HG03064 (cell line): ENCODE results near the gene PRC1.

Source experiments
- ATAC-seq: cut with Tn5 transposase; IDR thresholded peaks from one replicate; pipeline ENCODE4 v1.9.1; 2021; ENCODE audit warnings: low read depth; ENCODE audit not compliant: unreplicated experiment

The PRC1 gene

DNA sequence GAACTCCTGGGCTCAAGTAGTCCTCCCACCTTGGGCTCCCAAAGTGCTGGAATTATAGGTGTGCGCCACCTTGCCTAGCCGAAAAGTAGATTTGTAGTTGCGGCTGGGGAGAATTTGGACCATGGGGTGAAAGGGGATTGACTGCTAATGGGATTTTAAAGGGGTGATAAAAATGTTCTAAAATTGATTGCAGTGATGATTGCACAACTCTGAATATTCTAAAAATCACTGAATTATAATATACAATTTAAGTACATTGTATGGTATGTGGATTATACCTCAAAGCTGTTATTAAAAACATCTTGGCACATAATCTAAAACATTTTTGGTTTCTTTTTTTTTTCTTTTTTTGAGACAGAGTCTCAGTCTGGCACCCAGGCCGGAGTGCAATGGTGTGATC lies 3.9 kb downstream of the PRC1 start:
- ATAC-seq, result no peak

GRCh38 chr15:90989040-90989768 lies 5.1 kb downstream of the PRC1 start:
- ATAC-seq, result no peak

DNA sequence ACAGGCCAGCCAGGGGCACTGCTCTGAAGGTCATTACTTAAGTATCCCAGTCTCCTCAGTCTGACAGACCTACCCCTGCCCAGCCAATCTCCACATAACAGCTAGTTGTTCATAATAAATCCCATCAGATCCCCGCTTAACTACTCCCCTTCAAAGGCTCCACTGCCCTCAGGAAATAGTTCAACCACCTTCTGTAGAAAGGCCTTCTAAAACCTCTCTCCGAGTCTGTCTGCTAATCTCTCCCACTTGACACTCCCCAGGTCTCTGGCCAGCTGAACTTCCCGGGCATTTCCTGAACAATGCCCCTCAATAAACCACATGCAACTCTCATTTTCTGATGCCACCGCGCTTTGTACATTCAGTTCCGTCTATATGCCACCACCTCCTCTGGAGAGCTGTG lies 6.0 kb downstream of the PRC1 start:
- no peak for ATAC-seq

GRCh38 chr15:90987561-90988141 lies 6.7 kb downstream of the PRC1 start:
- ATAC-seq, result no peak

DNA sequence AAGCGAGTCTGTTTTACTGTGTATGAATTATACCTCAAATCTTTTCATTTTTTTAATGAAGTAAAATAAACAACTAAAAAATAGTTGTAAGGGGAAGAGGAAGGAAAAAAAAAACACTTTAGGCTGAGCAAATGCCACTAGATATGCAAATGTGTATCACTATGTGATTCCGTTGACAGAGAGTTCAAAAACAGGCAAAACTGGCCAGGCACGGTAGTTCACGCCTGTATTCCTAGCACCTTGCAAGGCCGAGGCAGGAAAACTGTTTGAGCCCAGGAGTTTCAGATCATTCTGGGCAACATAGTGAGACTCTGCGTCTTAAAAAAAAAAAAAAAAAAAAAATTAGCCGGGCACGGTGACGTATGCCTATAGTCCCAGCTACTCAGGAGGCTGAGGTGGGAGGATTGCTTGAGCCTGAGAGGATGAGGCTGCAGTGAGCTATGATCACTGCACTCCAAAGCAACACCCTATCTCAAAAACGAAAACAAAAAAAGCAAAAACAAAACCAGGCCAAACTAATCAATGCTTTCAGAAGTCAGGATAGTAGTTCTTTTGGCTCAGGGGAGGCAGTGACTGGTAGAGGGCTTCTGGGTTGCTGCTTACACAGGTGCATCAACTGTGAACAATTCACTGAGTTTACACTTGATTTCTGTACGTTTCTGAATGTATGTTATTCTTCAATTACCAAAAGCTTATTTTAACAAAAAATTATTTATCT lies 7.4 kb downstream of the PRC1 start:
- no peak for ATAC-seq

- peak; percentile 29 for ATAC-seq
These were observed 12.2 kb downstream of the PRC1 start for GRCh38 chr15:90982135-90982534.

- peak; percentile 87 for ATAC-seq
These were observed 12.7 kb downstream of the PRC1 start for GRCh38 chr15:90981681-90982080.

GRCh38 chr15:90979582-90979981 lies 14.8 kb downstream of the PRC1 start:
- ATAC-seq, result no peak

DNA sequence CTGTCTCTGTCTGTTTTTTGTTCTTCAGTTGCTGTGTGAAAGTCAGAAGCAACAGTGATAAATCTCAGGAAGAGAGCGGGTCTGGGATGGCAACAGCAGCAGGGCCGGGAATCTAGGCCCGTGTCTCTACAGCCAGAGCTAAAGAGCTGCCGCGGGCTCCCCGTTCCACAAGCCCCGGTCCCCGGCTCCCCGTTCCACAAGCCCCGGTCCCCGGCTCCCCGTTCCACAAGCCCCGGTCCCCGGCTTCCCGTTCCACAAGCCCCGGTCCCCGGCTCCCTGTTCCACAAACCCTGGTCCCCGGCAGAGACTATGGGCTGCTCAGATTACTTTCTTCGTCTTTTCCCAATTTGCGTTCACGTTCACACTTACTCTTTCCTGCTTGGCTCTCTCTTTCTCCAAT lies 20.1 kb downstream of the PRC1 start:
- no peak for ATAC-seq

- ATAC-seq, result no peak
These were observed 22.2 kb downstream of the PRC1 start for GRCh38 chr15:90972133-90972532.

- ATAC-seq, result no peak
These were observed 24.1 kb downstream of the PRC1 start for GRCh38 chr15:90970274-90970673.

DNA sequence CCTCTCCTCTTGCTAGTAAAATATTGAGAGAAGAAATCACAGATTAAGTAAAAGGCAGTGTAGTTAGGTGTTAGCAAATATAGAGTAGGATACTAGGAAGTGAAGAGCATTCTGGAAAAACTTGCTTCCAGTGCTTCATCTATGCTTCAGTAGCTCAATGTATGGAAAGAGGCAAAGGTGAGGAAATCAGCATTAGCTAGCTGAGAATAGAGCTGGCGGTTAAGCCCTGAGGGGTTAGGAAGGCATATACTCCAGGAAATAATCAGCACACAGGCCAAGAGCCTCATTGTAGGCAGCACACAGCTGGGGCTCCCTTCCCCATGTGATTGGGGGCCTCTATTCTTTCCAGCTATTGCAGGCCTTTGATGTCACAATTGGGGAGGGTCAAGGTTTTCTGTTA lies 25.9 kb downstream of the PRC1 start:
- ATAC-seq, result no peak

DNA sequence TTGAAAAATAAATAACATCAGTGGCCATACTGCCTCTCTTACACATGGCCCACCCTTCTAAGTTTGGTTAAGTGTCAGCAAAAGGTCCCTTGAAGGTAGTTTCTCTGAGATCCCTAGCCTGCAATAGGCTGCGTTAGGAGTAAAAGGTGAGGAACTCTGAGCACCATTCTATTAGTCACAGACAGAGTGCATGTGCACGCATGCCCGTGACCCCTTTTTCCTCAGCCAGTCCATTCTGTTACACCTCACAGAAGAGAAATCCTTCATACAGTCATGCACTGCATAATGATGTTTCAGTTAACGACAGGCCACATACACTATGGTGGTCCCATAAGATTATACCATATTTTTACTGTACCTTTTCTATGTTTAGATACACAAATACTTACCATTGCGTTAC lies 27.1 kb downstream of the PRC1 start:
- no peak for ATAC-seq

GRCh38 chr15:90966262-90966661 lies 28.1 kb downstream of the PRC1 start:
- no peak for ATAC-seq

GRCh38 chr15:90962021-90962420 lies 32.3 kb downstream of the PRC1 start:
- no peak for ATAC-seq

DNA sequence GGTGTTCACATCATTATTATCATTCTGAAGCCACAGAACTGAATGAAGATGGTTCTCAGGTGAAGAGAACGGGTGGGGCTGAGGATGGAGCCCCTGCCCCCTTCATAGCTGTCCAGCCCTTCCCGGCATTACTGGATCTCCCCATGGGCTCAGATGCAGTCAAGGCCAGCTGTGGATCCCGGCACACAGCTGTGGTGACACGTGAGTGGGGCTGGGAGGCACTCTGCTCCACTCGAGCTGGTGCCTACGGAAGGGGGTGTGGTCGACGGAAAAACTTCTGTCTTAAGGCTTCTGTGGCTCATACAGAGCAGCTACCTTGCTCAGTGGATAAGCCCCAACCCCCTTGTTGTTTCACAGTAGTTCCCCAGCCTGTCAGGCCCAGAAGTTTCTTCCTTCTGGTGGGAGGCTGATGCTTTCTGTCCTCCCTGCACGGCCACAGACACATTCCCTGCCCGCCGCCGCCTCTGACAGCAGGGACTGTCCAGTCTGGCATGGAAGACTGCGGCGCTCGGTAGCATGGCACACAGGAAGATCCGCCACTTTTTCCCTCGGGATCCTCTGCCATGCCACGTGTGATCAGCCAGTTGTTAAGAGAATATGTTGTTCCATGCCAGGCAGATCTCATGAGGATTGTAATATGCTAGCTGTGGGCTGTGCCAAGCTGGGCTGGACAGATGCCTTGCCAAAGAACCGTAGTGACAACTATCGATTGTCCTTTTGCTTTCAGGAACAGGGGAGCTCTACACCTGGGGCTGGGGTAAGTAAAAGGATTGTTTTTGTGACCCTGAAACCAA lies 33.8 kb downstream of the PRC1 start:
- ATAC-seq, result no peak

GRCh38 chr15:90959894-90960293 lies 34.4 kb downstream of the PRC1 start:
- no peak for ATAC-seq

- no peak for ATAC-seq
These were observed 35.2 kb downstream of the PRC1 start for GRCh38 chr15:90959028-90959595.

- ATAC-seq, result no peak
These were observed 36.5 kb downstream of the PRC1 start for GRCh38 chr15:90957791-90958190.

- no peak for ATAC-seq
These were observed 37.1 kb downstream of the PRC1 start for GRCh38 chr15:90957031-90957790.
